GM19455 (cell line): Measurements from ENCODE around the gene GABRB2.
A peak's percentile ranks its signal among the peaks of the same experiment; 100 is the strongest.
"Not testable (repeated sequence)": the region's sequence is repeated elsewhere in the genome, so short reads cannot be mapped to it uniquely, and the experiment has no call there.

Source experiments
- ATAC-seq: cut with Tn5 transposase; IDR thresholded peaks from one replicate; pipeline ENCODE4 v1.9.1; 2021; ENCODE audit not compliant: unreplicated experiment

GABRB2 gene

DNA sequence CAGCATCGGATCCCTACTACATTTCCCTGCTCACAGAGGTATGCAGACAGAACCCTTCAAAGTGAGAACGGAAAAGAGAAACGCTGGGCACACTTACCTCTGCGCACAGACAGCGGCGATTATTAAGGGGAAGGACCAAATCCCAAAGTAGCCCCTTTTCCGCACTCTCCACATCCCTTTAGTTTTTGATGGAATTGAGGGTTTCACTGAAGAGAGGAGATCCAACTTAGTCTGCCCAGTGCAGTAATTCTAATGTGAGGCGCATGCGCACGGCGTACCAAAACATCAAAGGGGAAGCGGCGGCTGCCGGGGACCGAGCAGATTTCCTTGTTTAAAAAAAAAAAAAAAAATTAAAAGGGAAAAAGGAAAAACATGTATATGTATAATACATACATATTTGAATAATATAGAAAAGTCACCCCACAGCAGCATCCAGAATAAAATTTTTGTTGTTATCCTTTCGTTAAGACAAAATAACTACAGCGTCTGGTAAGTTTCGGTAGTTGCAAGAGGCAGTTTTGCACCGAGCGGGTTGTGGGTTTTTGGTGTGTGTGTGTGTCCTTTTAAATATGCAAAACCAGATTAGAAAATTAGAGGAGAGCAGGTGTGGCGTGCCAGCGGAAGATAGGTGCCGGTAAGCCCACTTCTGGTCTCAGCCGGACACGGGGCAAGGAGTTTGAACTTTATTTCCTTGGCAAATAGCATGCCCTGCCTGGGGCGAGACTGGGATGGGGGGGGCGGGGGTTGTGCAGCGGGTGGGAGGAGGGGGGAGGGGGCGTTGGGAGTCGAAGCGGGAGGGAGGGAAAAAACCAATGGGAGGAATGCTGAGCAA, at the start of gene GABRB2:
TSS of gene GABRB2 (minus strand) at position 256 of the 832 bp plus-strand sequence. CDS start at position 174, 82 bp downstream.
- peak; percentile 68 for ATAC-seq

- no peak for ATAC-seq
Observed at GRCh38 chr5:161585798-161586197, 39.3 kb upstream of the GABRB2 start.

DNA sequence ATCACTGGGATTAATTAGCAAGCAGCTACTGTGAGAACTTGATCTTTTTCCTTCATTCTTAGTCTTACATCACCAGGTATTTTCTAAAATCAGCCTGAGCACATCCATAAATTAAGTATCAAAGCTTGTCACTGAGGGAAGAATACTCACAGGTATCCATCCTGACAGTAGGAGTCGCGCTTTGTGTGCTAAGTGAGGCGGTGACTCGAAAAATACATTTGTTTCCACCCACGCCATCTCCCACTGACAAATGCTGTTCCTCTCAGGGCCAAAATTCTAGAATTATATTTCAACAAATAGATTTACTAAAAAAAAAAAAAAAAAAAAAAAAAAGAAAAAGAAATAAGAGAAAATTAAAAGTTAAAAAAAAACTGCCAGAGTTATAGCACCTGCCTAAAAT, 34.1 kb upstream of the GABRB2 start:
- no peak for ATAC-seq

DNA sequence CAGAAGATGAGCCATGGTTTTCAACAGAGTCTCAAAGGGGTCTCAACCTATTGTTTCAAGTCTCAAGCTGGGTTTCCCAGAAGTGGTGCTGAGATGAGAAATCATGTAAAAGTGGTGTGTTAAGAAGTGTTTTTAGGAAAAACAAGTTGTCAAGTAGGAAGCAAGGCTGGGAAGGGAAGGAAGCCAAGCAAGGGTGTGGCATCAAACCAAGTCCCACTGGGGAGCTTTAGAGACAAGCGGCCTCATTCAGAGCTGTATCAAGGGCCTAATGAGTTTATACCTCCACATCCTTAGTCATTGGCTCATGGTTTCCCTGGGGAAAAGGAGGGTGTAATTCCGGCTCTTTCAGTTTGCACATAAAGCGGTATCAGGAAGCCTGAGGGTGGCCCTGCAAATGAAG, 26.4 kb upstream of the GABRB2 start:
- no peak for ATAC-seq

DNA sequence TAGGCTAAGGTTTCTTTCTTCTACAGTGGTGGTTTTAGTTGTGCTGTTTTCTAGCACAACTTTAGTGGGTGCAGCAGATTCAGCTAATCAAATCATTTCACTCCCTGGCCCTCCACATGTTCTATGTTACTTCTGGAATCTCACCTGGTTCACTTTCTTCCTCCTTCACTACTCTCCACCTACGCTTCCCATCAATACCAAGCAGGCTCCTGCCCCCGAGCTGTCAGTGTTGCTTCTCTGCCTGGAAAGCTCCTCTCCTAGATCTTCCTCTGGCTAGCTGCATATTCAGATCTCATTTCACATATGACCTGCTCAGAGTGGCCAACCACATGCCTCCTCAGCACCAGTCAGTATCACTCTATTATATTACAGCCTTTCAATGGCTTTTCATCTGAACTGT, 19.6 kb upstream of the GABRB2 start:
- ATAC-seq, result no peak

DNA sequence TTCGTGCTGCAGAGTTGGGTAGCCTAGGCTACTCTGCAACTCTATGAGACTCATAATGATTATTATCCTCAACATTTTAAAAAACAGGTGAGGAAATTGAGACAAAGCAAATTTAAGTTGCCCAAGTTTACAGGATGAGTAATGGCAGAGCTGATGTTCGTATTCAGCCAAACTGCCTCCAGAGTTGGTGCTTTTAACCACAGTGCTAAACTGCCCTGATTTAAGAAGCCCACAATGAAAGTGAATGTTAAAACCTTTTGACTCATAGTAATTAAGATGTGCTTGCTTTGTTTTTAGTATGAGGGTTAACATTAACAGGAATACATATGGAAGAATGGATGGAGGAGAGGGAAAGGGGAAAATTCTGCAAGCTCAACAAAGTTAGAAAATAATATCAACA, 15.9 kb upstream of the GABRB2 start:
- ATAC-seq, result no peak

GRCh38 chr5:161549106-161549505, 2.6 kb upstream of the GABRB2 start:
- no peak for ATAC-seq

- ATAC-seq, result no peak
Observed at GRCh38 chr5:161548487-161549094, 2.1 kb upstream of the GABRB2 start.

- no peak for ATAC-seq
Observed at GRCh38 chr5:161547738-161548486, 1.4 kb upstream of the GABRB2 start.

GRCh38 chr5:161547406-161547737, 847 bp upstream of the GABRB2 start:
- no peak for ATAC-seq

- ATAC-seq, result peak; percentile 24
Observed at GRCh38 chr5:161546095-161546469, 443 bp downstream of the GABRB2 start.

GRCh38 chr5:161545344-161546094, 1.0 kb downstream of the GABRB2 start:
- ATAC-seq, result no peak

- ATAC-seq, result peak; percentile 40
Observed at GRCh38 chr5:161544350-161544765, 2.2 kb downstream of the GABRB2 start.

DNA sequence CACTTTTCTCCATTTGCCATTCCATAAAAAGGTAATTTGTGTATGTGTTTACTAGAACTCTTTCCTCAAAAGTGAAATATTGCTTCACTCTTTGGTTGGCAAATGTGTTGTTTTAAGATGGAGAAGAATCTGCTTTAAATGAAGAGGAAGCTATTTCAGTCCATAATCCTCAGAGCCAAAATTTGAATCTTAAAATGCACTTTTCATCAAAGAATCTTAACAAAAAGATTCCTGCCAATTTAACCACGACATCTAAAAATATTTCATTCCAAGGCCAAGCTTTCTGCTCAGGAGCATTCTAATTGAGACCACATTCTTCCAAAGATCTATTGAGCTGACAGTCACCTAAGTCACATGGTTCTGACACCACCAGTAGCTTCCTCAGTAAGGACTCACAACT, 7.5 kb downstream of the GABRB2 start:
- no peak for ATAC-seq

- peak; percentile 70 for ATAC-seq
Observed at GRCh38 chr5:161535762-161536161, 10.8 kb downstream of the GABRB2 start.

DNA sequence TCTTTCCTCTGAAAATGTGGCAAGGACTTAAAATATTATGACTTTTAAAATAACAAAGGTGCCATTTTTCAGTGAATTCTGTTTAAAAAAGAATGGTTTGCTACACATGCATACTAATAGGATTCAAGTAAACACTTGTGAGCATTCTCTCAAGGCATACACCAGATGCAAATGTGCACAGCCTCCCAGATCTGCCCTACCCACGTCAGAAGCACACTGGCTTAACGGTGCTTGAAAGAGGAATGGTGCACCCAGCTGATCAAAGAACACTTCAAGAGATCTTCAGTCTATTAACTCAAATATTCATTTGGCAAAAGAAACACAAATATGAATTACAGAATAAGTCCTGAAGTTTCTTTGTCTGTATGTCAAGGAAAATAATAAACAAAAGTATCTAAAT, 15.8 kb downstream of the GABRB2 start:
- no peak for ATAC-seq

DNA sequence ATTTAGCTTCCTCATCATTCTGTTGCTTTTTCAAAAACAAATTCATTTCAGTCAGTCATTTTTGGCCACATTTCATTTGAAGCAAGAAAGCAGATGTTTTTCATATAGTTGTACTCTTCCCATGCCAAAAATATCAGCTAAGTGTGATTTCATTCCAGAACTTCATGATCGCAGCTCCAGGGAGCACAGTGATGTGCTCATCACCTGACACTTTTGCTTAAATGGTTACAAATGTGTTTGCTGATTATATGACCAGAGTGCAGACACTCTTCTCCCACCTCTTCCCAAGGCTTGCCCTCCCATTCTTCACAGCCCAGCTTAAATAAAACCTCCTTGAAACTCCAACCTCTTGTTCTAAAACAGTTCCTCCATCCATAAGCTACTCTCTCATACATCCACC, 32.6 kb downstream of the GABRB2 start:
- no peak for ATAC-seq

DNA sequence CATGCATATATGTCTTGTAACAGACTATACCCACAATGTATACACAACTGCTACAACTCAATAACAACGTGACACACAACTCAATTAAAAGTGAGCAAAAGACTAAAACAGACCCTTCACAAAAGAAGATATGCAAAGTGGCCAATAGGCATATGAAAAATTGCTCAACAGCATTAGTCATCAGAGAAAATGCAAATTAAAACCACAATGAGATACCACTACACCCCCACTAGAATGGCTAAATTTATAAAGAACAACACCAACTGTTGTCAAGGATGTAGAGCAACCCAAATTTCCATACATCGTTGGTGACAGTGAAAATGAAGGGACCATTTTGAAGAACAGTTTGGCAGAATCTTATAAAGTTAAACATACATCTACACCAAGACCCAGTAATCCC, 38.9 kb downstream of the GABRB2 start:
- no peak for ATAC-seq

- ATAC-seq, result not testable (repeated sequence)
Observed at GRCh38 chr5:161505160-161505559, 41.4 kb downstream of the GABRB2 start.

GRCh38 chr5:161498531-161498930, 48.0 kb downstream of the GABRB2 start:
- ATAC-seq, result no peak

DNA sequence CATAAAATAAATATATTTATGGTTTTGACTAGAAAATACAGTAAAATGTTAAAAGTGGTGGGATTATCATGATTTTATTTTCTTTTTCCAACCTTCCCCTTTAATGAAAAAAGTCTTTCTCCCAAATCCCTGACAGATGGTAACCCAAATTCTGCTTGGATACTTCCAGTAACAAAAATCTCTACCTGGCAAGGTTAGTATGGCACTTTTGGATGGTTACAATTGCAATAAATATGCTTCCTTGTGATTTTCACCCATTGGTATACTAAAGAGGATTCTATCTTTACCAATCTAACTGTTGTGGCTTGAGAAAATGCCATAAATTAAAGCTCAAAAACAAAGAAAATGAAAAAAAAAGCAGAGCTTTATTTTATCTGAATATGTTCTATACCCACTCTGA, 62.8 kb downstream of the GABRB2 start:
- no peak for ATAC-seq
